ENCODE data around the gene FOXR1.

The FOXR1 gene, protein sequence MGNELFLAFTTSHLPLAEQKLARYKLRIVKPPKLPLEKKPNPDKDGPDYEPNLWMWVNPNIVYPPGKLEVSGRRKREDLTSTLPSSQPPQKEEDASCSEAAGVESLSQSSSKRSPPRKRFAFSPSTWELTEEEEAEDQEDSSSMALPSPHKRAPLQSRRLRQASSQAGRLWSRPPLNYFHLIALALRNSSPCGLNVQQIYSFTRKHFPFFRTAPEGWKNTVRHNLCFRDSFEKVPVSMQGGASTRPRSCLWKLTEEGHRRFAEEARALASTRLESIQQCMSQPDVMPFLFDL

GRCh38 chr11:118971646-118972045 lies at the start of gene FOXR1:
Gene FOXR1 (plus strand): TSS chr11:118971761. CDS start chr11:118971932, 171 bp downstream.
- FAIRE-seq, result no peak

GRCh38 chr11:118921929-118922744 lies 49.4 kb upstream of the FOXR1 start:
- FAIRE-seq, result no peak

GRCh38 chr11:118922745-118923627 lies 48.6 kb upstream of the FOXR1 start:
- no peak for FAIRE-seq

DNA sequence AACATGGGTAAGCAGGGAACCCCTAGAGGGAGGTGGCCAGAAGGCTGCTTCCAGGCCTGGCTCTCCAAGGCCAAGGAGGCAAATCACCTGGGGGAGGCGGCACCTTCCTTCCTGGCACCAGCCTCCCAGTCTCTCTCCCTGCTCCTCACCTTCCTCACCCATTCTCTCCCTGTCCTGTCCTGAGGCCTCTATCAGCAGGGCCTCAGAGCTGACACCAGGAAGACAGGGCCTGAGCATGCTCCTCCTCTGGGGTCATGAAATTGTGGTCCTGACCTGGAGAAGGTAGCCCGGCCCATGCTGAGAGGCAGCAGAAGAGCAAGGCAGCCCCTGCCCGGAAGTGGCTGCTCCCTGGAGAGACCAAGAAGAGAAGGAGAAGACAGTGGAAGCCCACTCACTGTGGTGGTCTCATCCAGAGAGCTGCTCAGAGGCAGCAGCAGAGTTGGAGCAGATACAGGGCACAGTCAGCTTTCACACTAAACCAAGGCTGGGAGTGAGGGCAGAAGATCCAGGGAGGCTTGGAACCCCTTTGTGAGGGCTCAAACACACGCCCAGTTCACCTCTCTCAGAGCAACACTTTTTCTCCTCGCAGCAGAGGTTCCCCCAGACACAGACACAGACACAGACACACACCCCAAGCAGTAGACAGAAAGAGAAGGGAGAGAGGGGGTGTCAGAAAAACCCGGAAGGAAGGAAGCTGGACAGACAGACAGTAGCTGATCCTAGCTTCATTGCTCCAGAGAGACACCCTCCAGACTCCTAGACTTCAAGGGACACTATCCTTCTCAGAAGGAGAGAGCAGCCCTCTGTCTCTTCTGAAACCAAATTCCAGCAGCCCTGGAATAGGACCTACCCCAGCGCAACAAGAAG lies 47.6 kb upstream of the FOXR1 start:
- FAIRE-seq, result no peak

- FAIRE-seq, result no peak
Observed at GRCh38 chr11:118924591-118925585, 46.7 kb upstream of the FOXR1 start.

DNA sequence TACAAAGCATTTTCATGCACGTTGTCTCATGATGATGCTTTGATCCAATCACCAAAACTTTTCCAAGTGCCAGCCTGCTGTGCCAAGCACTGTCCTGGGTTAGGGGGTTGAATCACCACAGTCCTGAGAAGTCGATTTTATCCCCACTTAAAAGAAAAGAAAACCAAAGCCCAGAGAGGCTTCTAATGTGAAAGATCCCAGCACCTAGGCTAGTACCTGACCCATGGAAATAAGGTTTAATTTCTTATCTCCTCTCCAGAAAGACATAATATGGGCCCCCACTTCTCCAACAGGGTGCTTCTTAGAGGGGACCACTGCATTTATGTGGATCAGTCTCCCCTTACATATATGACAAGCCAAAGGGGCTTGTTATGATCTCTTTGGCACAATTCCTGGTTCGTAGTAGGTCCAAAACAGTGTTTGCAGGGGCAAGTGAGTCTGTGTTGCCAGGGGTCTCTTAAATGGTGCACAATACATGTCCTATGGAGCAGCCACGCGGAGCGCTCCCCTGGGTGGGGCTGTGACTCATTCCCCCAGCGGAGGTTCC lies 43.9 kb upstream of the FOXR1 start:
- no peak for FAIRE-seq

DNA sequence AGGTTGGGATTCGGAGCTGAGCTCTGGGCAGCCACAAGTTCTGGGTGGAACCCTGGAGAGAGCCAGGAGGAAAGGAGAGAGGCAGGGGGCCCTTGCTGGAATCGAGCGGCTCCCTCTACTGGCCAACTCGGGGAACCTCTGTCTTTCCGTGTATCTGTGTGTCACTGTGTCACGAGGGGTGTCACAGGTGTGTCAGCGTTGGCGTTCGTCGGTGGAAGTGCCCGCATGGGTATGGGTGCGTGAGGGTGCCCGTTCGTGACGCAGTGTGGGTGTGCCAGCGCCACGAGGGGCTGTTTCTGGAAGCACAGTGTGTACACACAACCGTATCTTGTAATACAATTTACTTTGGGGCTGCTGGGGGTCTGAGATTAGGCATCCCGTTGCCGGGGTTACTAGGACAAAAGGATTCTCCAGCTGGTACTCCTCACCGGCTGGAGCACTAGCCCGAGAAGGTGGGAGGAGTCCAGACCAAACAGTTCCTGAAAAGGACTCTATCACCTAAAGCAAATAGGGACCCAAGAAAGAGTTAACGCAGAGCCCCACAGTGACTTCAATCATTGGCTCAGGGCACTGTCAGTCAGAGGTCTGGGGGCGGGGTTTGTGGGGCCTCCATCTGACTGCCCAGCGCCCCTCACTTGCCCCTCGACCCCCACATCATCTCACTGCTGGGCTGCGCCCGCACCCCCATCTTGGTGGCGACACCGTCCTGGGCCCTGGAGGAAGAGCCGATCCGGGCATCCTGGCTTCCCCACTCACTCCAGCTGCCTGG lies 43.3 kb upstream of the FOXR1 start:
- peak; percentile 79 for FAIRE-seq

DNA sequence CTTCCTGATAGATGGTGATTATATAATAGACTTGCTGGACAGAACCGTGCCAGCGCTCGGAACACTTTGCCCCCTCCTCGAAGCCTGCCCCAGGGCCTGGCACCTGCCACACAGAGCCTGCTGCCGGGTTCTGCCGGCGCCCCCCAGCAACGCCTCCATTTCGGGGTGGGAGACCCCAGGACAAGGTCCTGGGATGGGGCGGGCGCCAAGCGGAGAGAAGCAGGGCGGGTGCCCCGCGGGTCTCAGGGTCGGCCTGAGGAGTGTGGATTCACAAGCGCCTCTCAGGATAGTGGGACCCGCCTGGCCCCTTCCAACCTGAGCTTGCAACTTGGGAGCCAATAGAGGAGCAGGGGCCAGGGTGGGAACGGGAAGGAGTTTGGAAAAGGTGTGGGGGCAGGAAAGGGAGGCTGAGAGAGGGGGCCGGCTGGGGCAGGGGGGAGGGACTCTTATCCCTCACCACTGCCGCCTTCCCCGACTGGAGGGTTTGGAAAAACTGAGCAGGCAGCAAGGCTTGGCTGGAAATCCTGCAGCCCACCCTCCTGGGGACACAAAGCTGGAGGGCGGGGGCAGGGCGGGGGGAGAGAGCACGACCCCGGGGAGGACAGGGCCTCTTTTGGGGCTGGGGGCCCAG lies 42.6 kb upstream of the FOXR1 start:
- no peak for FAIRE-seq

DNA sequence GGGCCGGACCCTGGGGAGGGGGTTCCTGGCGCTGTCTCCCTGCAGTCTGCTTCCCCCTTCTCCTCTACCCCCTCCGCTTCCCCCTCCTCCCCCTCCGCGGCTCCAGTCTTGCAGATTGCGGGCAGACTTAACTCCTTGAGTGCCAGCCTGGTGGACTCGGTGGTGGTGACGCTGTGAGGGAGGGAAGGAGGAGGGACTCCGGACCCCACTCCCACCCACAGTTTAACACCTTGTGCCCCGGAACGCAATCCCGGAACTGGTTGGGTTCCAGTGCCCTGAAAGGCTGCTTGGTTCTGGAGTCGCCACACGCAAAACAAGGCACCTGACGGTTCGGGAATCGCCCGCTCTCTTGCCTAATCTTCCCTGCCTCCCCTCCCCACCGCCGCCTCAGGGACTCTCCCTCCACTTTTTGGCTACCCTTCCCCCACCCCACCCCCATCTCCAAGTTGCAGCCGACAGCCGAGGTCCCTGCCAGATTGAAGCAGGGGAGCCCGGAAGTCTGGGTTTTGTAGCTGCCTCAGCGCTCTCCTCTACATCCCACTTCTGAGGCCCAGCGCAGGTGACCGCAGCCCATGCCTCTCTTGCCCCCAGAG lies 42.0 kb upstream of the FOXR1 start:
- no peak for FAIRE-seq

DNA sequence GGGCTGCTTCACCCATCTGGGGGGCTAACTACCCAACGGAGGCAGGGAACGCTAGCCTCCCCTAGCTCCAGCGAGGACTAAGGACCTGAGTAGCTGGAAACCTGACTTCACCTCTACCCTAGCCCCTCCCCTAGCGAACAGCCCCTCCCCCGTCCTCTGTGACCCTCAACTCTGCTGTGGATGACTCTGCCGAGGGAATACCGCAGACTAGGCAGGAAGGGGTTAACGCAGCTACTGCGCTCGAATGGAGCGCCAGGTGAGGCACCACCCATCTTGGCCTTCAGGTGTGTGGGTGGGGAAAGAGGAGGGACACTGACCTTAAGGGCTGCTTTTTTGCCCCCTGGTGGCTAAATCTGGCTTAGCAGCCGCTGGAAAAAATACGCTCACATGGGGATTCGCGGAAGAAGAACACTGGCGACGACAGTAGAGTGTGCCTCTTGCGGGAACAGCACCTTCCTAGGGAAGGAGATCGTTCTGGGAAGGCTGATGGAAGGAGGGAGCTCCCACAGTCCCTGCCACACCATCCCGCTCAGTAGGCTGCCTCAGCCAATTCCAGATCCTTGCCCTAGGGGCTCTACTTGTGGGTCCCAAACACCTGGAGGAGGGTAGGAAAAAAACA lies 41.4 kb upstream of the FOXR1 start:
- peak; percentile 79 for FAIRE-seq

GRCh38 chr11:118931571-118931970 lies 40.0 kb upstream of the FOXR1 start:
- FAIRE-seq, result no peak

GRCh38 chr11:118933486-118933885 lies 38.1 kb upstream of the FOXR1 start:
- FAIRE-seq, result no peak

- no peak for FAIRE-seq
Observed at GRCh38 chr11:118935376-118935775, 36.2 kb upstream of the FOXR1 start.

- FAIRE-seq, result no peak
Observed at GRCh38 chr11:118938491-118939403, 32.8 kb upstream of the FOXR1 start.

DNA sequence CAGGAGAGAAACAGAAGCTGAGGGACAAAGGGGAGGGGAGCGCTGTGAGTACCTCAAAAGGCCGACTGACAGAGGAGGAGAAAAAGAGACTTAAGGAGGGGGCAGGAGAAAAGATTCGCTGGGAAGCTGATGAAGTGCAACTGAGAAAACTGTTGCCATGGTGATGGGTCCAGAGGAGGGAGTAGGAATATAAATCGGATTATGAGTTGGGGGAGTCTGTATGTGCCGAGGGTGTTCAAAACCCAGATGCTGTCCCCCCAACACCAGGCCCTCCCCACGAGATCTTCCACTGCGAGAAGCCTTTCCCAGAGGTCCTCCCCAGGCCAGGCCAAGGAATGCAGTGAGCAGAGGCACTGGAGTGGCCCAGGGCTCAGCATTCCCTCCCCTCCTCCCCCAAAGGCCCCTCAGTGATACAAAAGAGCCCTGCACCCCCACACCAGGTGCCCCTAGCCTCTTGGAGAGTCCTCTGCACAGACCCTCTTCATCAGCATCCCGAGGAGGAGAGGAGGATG lies 32.1 kb upstream of the FOXR1 start:
- FAIRE-seq, result no peak

- FAIRE-seq, result no peak
Observed at GRCh38 chr11:118939953-118940598, 31.5 kb upstream of the FOXR1 start.

GRCh38 chr11:118947091-118947490 lies 24.5 kb upstream of the FOXR1 start:
- no peak for FAIRE-seq

Measured in islet of Langerhans (tissue), 1 donor.